GM04503 (cell line): ENCODE data around the gene KRT36.
A peak's percentile ranks its signal among the peaks of the same experiment; 100 is the strongest.

Source experiments
- DNase-seq: peaks from one replicate; pipeline ENCODE4 v3.0.0-alpha.2; 2012; ENCODE audit warnings: low read depth

KRT36 gene

GRCh38 chr17:41489531-41489930, at the start of gene KRT36:
TSS of gene KRT36 (minus strand) at chr17:41489910. CDS start at chr17:41489864, 46 bp downstream.
- DNase-seq: no peak

GRCh38 chr17:41539071-41539492, 49.4 kb upstream of the KRT36 start:
- no peak for DNase-seq

DNA sequence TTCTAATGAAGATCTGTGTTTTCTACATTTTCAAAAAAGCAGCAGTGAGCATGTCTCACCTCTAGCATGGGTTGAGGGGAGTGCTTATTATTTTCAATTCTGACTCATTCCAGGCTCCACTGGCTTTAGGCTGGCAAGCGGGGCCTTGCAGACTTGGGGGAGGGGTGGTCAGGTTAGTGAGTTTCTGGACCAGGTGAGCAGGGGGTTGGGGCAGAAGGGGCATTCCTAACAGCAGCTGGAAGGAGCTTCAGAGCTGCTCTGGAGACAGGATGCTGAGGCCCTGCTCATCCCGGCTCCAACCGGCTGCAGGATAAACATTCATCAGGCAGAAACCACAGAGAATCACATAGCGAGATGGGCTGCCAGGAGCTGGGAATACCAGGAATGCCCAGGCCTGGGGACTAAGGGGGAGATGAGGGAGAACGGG, 48.9 kb upstream of the KRT36 start:
- peak; percentile 19 for DNase-seq

GRCh38 chr17:41537990-41538389, 48.3 kb upstream of the KRT36 start:
- DNase-seq: no peak

GRCh38 chr17:41537614-41537954, 47.9 kb upstream of the KRT36 start:
- DNase-seq: no peak

DNA sequence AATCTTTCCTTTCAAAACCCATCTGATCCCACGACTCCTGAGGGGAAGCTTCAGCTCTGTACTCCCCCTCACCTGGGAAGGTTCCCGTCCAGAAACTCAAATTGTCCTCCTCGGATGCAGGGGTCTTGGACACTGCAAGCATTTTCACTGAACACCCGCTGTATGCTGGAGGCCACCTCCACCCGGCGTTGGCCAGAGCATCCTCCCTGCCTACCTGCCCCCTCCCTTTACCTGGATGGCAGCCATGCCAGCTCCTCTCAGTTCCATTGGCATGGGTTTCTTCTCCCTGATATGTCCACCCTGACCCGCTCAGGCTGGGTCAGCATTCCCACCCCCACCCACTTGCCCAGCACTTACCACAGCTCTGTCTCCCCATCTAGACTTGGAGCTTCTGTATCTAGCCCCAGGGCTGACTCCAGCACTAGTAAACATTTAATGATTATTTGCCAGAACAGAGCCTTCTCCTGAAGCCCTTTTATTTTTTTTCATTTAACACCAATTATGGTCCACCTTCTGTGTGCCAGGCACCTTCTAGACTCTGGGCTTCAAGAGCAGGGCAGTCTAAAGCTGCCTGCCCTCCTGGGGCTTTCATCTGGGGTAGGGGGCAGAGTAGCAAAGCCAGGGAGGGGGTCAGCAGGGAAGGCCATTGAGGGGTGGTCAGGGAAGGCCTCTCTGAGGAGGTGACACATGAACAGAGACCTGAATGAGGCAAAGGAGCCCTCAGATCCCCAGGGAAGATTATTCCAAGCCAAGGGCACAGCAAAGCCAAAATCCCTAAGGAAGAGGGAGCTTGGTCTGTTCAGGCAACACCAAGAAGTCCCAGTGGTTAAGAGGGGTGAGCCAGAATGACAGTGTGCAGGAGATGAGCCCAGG, 47.3 kb upstream of the KRT36 start:
- DNase-seq: no peak

GRCh38 chr17:41535764-41536481, 46.2 kb upstream of the KRT36 start:
- no peak for DNase-seq

GRCh38 chr17:41534899-41535546, 45.3 kb upstream of the KRT36 start:
- DNase-seq: no peak

DNA sequence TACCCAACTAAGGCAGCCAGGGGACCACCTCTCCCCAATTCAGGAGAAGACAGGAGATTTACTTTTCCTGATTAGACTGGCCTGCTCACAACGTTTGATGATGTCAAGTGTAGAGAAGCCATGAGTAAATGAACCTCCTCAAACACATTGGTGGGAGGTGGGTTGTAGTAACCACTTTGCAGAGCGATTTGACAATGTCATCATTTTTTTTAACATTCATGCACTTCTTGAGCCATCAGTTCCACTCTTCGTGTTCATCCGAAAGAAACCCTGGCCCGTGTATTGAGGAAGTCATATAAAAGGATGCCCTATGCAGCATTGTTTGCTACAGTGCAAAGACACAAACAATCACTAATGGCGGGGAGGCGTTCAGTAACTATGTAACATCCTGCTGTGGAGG, 43.9 kb upstream of the KRT36 start:
- DNase-seq: no peak

DNA sequence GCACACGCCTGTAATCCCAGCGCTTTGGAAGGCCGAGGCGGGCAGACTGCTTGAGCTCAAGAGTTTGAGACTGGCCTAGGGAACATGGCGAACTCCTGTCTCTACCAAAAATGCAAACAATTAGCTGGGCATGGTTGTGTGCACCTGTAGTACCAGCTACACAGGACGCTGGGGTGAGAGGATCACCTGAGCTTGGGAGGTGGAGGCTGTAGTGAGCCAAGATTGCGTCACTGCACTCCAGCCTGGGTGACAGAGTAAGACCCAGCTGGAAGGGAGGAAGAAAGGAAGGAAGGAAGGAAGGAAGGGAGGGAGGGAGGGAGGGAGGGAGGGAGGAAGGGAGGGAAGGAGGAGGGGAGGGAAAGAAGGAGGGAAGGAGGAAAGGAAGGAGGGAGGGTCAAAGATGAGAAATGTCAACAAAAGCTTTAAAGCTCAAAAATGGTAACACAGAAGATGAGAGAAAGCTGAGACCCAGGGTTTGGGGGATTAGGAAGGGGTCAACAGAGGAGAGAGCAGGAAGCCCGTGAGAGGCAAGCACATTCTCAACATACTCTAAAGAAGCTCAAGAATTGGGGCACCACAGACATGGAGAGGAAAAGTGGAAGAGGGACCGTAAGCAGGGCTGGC, 43.3 kb upstream of the KRT36 start:
- DNase-seq: no peak

DNA sequence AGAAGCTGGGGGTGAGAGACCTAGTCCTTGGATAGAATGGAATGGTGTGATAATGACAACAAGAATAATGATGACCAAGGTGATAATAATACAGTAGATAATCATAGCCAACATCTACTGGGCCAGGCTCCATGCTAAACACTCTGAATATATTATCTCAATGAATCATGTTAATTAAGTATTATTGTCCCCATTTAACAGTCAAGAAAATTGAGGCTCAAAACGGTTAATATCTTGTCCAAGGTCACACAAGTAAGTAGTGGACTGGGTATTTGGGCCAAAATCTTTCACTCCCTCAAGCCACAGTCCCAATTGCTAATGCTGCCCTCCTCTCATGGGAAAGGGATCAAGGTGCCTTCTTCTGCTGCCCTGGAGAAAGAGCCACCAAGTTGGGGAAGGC, 42.3 kb upstream of the KRT36 start:
- DNase-seq: no peak

- DNase-seq: peak; percentile 65
Measured at GRCh38 chr17:41530062-41531048, 40.6 kb upstream of the KRT36 start.

- DNase-seq: no peak
Measured at GRCh38 chr17:41529491-41529915, 39.8 kb upstream of the KRT36 start.

GRCh38 chr17:41528959-41529353, 39.2 kb upstream of the KRT36 start:
- no peak for DNase-seq

- DNase-seq: no peak
Measured at GRCh38 chr17:41527063-41528023, 37.6 kb upstream of the KRT36 start.

DNA sequence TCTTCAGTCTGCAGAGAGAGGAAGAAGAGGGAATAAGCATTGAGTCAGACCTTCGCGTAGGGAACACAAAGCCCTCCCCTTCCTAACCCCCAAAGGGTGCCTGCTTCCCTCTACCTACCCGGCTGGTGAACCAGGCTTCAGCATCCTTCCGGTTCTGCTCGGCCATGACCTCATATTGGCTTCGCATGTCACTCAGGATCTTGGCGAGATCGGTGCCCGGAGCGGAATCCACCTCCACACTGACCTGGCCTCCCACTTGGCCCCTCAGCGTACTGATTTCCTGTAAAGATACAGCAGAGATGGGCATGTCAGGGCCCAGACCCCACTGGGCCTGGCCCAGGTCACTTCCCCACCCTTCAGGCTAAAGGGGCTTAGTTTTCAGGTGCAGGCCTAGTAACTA, 34.6 kb upstream of the KRT36 start:
- DNase-seq: no peak

DNA sequence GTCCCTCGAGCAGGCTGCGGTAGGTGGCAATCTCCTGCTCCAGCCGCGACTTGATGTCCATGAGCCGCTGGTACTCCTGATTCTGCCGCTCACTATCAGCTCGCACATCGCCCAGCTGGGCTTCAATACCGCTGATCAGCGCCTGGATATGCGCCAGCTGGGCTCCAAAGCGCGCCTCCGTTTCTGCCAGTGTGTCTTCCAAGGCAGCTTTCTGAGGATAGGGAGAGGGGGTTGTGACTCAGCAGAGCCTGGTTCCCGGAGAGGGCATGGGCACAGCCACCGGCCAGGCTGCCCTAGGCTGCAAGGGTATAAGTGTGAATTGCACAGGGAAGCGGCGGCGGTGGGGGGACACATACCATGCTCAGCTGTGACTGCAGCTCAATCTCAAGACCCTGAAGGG, 34.1 kb upstream of the KRT36 start:
- no peak for DNase-seq

- no peak for DNase-seq
Measured at GRCh38 chr17:41523225-41523593, 33.5 kb upstream of the KRT36 start.

- DNase-seq: no peak
Measured at GRCh38 chr17:41522301-41523224, 32.9 kb upstream of the KRT36 start.
